Measurements from ENCODE around the gene DGKH.

The DGKH gene

DNA sequence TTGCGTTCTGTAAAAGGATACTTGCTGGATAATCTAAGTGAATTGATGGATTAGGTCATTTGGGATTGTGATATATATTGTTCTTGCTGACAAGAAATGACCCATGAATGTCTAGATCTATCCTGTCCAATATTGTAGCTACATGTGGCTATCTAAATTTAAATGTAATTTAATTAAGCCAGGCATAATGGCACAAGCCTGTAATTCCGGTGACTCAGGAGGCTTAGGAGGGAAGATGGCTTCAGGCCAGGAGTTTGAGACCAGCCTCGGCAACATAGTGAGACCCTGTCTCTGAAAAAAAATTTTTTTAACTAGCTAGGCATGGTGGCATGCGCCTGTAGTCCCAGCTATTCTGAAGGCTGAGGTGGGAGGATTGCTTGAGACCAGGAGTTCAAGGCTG is 184.2 kb downstream of the DGKH start:
- no peak overlapping the region for H3K4me3 ChIP-seq (IDR thresholded peaks at IDR 0.05; ENCODE audit: insufficient read depth, low read depth, low read length)
- TF ChIP-seq, protein P1, sequence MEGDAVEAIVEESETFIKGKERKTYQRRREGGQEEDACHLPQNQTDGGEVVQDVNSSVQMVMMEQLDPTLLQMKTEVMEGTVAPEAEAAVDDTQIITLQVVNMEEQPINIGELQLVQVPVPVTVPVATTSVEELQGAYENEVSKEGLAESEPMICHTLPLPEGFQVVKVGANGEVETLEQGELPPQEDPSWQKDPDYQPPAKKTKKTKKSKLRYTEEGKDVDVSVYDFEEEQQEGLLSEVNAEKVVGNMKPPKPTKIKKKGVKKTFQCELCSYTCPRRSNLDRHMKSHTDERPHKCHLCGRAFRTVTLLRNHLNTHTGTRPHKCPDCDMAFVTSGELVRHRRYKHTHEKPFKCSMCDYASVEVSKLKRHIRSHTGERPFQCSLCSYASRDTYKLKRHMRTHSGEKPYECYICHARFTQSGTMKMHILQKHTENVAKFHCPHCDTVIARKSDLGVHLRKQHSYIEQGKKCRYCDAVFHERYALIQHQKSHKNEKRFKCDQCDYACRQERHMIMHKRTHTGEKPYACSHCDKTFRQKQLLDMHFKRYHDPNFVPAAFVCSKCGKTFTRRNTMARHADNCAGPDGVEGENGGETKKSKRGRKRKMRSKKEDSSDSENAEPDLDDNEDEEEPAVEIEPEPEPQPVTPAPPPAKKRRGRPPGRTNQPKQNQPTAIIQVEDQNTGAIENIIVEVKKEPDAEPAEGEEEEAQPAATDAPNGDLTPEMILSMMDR (conservative IDR thresholded peaks at IDR 0.05; ENCODE audit: low read depth, low read length) = no peak

DNA sequence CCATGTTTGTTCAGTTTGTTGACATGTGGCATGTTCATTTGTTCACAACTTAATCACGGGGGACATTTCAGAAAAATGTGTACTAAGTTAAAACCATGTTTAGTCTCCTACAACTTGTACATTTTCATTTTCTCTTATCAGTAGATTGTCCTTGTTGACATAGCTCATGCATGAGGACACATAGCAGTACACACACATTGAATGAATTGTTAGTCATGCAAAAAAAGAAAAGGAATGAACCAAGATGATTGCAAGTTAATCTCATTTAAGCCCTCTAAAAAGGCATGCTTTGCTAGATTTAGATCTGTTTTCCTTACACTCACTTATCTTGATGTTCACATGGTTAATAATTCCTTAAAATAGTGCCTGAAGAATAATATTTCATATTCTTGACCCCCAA is 185.3 kb downstream of the DGKH start:
- no peaks in the 10 kb centered on the region for H3K79me2 ChIP-seq (ENCODE audit: insufficient read depth, low read depth)
- TF ChIP-seq, protein P1 (conservative IDR thresholded peaks at IDR 0.05; ENCODE audit: low read depth, low read length) = no peak
- H3K9ac ChIP-seq = no peak overlapping the region
- no peaks in the 10 kb centered on the region for H3K27me3 ChIP-seq (ENCODE audit: insufficient read depth, low read depth)
- no peaks in the 10 kb centered on the region for H4K20me1 ChIP-seq (ENCODE audit: insufficient read depth)
- no peaks in the 10 kb centered on the region for H3K36me3 ChIP-seq (ENCODE audit: insufficient read depth)
- H3K4me1 ChIP-seq (ENCODE audit: low read depth, poor library complexity, severe bottlenecking) = no peaks in the 10 kb centered on the region
- no peak overlapping the region for H3K27ac ChIP-seq
- no peak overlapping the region for H3K4me3 ChIP-seq (IDR thresholded peaks at IDR 0.05; ENCODE audit: insufficient read depth, low read depth, low read length)
- H3K4me2 ChIP-seq = no peak overlapping the region
- no peak overlapping the region for H2AFZ ChIP-seq (ENCODE audit: low read depth)

More for the DNA sequence above, 184.2 kb downstream of the DGKH start:
- H3K36me3 ChIP-seq (ENCODE audit: insufficient read depth) = no peaks in the 10 kb centered on the region
- H3K27me3 ChIP-seq (ENCODE audit: insufficient read depth, low read depth) = no peaks in the 10 kb centered on the region
- H2AFZ ChIP-seq (ENCODE audit: low read depth) = no peak overlapping the region
- H3K4me2 ChIP-seq = no peak overlapping the region
- H3K9ac ChIP-seq = no peak overlapping the region
- H3K4me1 ChIP-seq (ENCODE audit: low read depth, poor library complexity, severe bottlenecking) = no peaks in the 10 kb centered on the region
- H4K20me1 ChIP-seq (ENCODE audit: insufficient read depth) = no peaks in the 10 kb centered on the region
- H3K27ac ChIP-seq = no peak overlapping the region
- H3K79me2 ChIP-seq (ENCODE audit: insufficient read depth, low read depth) = no peaks in the 10 kb centered on the region

DNA sequence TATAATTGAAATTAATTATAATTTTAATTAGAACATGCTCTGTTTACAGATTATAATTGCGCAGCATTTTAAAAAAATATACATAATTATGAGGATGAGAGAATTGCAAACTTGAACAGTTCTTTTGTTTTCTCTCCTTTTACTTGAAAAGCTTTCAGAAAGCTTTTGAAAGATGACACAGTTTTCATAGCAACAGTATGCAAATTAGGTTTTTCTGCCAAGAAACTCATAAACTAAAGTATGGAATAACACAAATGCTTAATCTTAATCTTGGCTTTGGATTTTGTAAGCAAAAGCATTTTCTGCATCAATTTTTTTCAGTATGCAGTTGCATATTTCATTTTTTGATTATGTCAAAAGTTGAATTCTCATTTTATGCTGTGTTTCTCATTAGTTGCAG is 190.7 kb downstream of the DGKH start:
- Histone ChIP-seq H3K27ac (no peak overlapping the region), H3K4me3 (IDR thresholded peaks at IDR 0.05; ENCODE audit: insufficient read depth, low read depth, low read length) (no peak overlapping the region), H2AFZ (ENCODE audit: low read depth) (no peak overlapping the region), H3K4me2 (no peak overlapping the region), H3K9ac (no peak overlapping the region), H3K36me3 (ENCODE audit: insufficient read depth) (no peaks in the 10 kb centered on the region), H3K79me2 (ENCODE audit: insufficient read depth, low read depth) (no peaks in the 10 kb centered on the region), H4K20me1 (ENCODE audit: insufficient read depth) (no peaks in the 10 kb centered on the region), H3K27me3 (ENCODE audit: insufficient read depth, low read depth) (no peaks in the 10 kb centered on the region), H3K4me1 (ENCODE audit: low read depth, poor library complexity, severe bottlenecking) (no peaks in the 10 kb centered on the region)
- TF ChIP-seq, protein P1 (conservative IDR thresholded peaks at IDR 0.05; ENCODE audit: low read depth, low read length) = no peak

DNA sequence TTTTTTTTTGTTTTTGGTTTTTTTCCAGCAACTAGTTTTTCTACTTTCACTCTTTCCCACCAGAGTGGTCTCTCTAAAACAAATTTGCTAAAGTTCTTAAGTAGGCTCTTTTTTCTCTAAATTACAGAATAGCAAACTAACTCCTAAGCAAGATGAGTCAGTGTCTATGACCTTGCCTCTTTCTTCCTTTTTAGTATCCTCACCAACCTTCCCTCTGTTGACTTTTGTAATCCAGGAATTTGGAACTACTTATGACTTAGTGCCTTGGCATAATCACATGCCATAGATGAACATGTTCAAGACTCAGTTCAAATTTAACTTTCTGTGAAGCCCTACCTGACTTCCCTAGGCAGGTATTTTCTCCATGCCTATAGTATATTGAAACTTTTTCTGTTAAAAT is 191.2 kb downstream of the DGKH start:
- H2AFZ ChIP-seq (ENCODE audit: low read depth) = no peak overlapping the region
- H3K4me2 ChIP-seq = no peak overlapping the region
- no peak overlapping the region for H3K4me3 ChIP-seq (IDR thresholded peaks at IDR 0.05; ENCODE audit: insufficient read depth, low read depth, low read length)
- no peak overlapping the region for H3K9ac ChIP-seq
- H3K27ac ChIP-seq = no peak overlapping the region
- no peaks in the 10 kb centered on the region for H3K36me3 ChIP-seq (ENCODE audit: insufficient read depth)
- no peaks in the 10 kb centered on the region for H3K79me2 ChIP-seq (ENCODE audit: insufficient read depth, low read depth)
- H4K20me1 ChIP-seq (ENCODE audit: insufficient read depth) = no peaks in the 10 kb centered on the region
- TF ChIP-seq, protein P1 (conservative IDR thresholded peaks at IDR 0.05; ENCODE audit: low read depth, low read length) = no peak
- no peaks in the 10 kb centered on the region for H3K27me3 ChIP-seq (ENCODE audit: insufficient read depth, low read depth)
- H3K4me1 ChIP-seq (ENCODE audit: low read depth, poor library complexity, severe bottlenecking) = no peaks in the 10 kb centered on the region
